Calu3 (cell line): ENCODE measurements around the gene VAC14. TPM values are rescaled to one million over a fixed set of nuclear protein-coding genes. Genes with fewer than 3 reads are reported as not detected.

Source experiments
- BruUV-seq: library from RNA; stranded (reverse); fragments of 400-500 nt; replicated peaks from 2 replicates; lab custom pipeline; 2021; lab: Mats Ljungman, UMichigan
- CTCF ChIA-PET: fragments of 300-600 bp; sonication (Branson Sonifier 250); formaldehyde crosslinking; loops from one replicate; lab custom pipeline; 2022; ENCODE audit warnings: antibody characterized with exemption; lab: Charles Lee
- DNase-seq: peaks from one replicate; pipeline ENCODE4 v3.0.0; 2022
- H3K27ac Mint-ChIP-seq: one replicate; pipeline ENCODE4 v1.8.0; 2022; ENCODE audit warnings: mixed read lengths; ENCODE audit not compliant: unreplicated experiment
- H3K27me3 Mint-ChIP-seq: one replicate; pipeline ENCODE4 v1.8.0; 2022; ENCODE audit warnings: mixed read lengths; ENCODE audit not compliant: unreplicated experiment
- H3K36me3 Mint-ChIP-seq: one replicate; pipeline ENCODE4 v1.8.0; 2022; ENCODE audit warnings: mild to moderate bottlenecking, moderate library complexity, mixed read lengths; ENCODE audit not compliant: insufficient read depth, unreplicated experiment
- H3K4me1 Mint-ChIP-seq: one replicate; pipeline ENCODE4 v1.8.0; 2022; ENCODE audit warnings: mild to moderate bottlenecking, low read depth, mixed read lengths; ENCODE audit not compliant: unreplicated experiment
- H3K4me3 Mint-ChIP-seq: one replicate; pipeline ENCODE4 v1.8.0; 2022; ENCODE audit warnings: mild to moderate bottlenecking, low read depth, moderate library complexity, mixed read lengths; ENCODE audit not compliant: unreplicated experiment
- H3K9me3 Mint-ChIP-seq: one replicate; pipeline ENCODE4 v1.8.0; 2022; ENCODE audit warnings: low read depth, mixed read lengths; ENCODE audit not compliant: unreplicated experiment
- CTCF ChIP-seq: fragments of 200-600 bp; IDR thresholded peaks from one replicate; pipeline ENCODE4 v1.8.0; 2022; ENCODE audit warnings: antibody characterized with exemption; ENCODE audit not compliant: unreplicated experiment
- intact Hi-C: fragments of 100-400 bp; cut with micrococcal nuclease; formaldehyde crosslinking; loops from one replicate; pipeline ENCODE4 v1.10.0; 2022; ENCODE audit not compliant: unreplicated experiment
- total RNA-seq: library from RNA; stranded (reverse); gene quantifications from 2 replicates; pipeline ENCODE4 v1.2.3, GENCODE V29; 2022

VAC14 gene
- total RNA-seq, 1 experiment from 2014 or later, result 63.8 TPM

- no peak overlapping the region for H3K27ac Mint-ChIP-seq
- H3K9me3 Mint-ChIP-seq, result no peaks in the 10 kb centered on the region
- CTCF ChIA-PET, result interaction anchor here (0.6 to 1.7 kb wide), 7 partner anchors 9 to 99 kb away, joined by 3 to 6 read pairs (median 5); no protein-coding TSS in a partner anchor
- H3K4me3 Mint-ChIP-seq, result no peak overlapping the region
- intact Hi-C loops, result no loop called here
- peak; percentile 34 for DNase-seq
- H3K36me3 Mint-ChIP-seq, result peaks cover 23% of the 10 kb centered on the region
- H3K4me1 Mint-ChIP-seq, result peaks cover 26% of the 10 kb centered on the region
- BruUV-seq, result no TSS peak
- no peak for TF ChIP-seq CTCF
- H3K27me3 Mint-ChIP-seq, result no peaks in the 10 kb centered on the region
Observed at GRCh38 chr16:70767377-70768202, 33.4 kb downstream of the VAC14 start.

- CTCF ChIA-PET, result interaction anchor here (1.7 kb wide), 1 partner anchor 18 kb away, joined by 5 read pairs; no protein-coding TSS in a partner anchor
- no peaks in the 10 kb centered on the region for H3K27me3 Mint-ChIP-seq
- no TSS peak for BruUV-seq
Observed at GRCh38 chr16:70766658-70767057, 34.3 kb downstream of the VAC14 start.

GRCh38 chr16:70766176-70766575 lies 34.8 kb downstream of the VAC14 start:
- H3K27ac Mint-ChIP-seq, result no peak overlapping the region
- CTCF ChIA-PET, result interaction anchor here (0.6 to 1.1 kb wide), 3 partner anchors 77 to 1536 kb away, joined by 3 to 4 read pairs (median 3); no protein-coding TSS in a partner anchor
- no peaks in the 10 kb centered on the region for H3K27me3 Mint-ChIP-seq
- H3K9me3 Mint-ChIP-seq, result no peaks in the 10 kb centered on the region
- no peak for TF ChIP-seq CTCF
- BruUV-seq, result no TSS peak
- no peak for DNase-seq
- peaks cover 31% of the 10 kb centered on the region for H3K4me1 Mint-ChIP-seq
- intact Hi-C loops, result no loop called here
- no peak overlapping the region for H3K4me3 Mint-ChIP-seq
- peaks cover 23% of the 10 kb centered on the region for H3K36me3 Mint-ChIP-seq

More at GRCh38 chr16:70766658-70767057, 34.3 kb downstream of the VAC14 start:
- intact Hi-C loops, result no loop called here
- no peak for TF ChIP-seq CTCF
- Mint-ChIP-seq H3K4me3 (no peak overlapping the region), H3K4me1 (peaks cover 26% of the 10 kb centered on the region), H3K27ac (no peak overlapping the region), H3K9me3 (no peaks in the 10 kb centered on the region), H3K36me3 (peaks cover 21% of the 10 kb centered on the region)
- no peak for DNase-seq

GRCh38 chr16:70765491-70765890 lies 35.5 kb downstream of the VAC14 start:
- intact Hi-C loops, result no loop called here
- Mint-ChIP-seq H3K36me3 (peaks cover 28% of the 10 kb centered on the region), H3K27me3 (no peaks in the 10 kb centered on the region), H3K9me3 (no peaks in the 10 kb centered on the region), H3K4me1 (peaks cover 31% of the 10 kb centered on the region), H3K27ac (no peak overlapping the region), H3K4me3 (no peak overlapping the region)
- no TSS peak for BruUV-seq
- CTCF ChIA-PET, result interaction anchor here (0.5 to 1.1 kb wide), 5 partner anchors 76 to 1536 kb away, joined by 3 to 4 read pairs (median 3); no protein-coding TSS in a partner anchor
- TF ChIP-seq CTCF, result no peak
- DNase-seq, result no peak
